GM21367 (cell line): ENCODE data around the gene RBM4.
"Not testable (repeated sequence)": the region's sequence is repeated elsewhere in the genome, so short reads cannot be mapped to it uniquely, and the experiment has no call there.

Source experiments
- ATAC-seq: cut with Tn5 transposase; IDR thresholded peaks from one replicate; pipeline ENCODE4 v1.9.1; 2021; ENCODE audit not compliant: unreplicated experiment

RBM4 gene

GRCh38 chr11:66616379-66617154 lies 21.9 kb upstream of the RBM4 start, which contains the start of gene RBM14:
Gene RBM14, plus strand, starts transcription at chr11:66616630. Its CDS starts 91 bp downstream, at chr11:66616721.
- ATAC-seq, result peak; percentile 74

- ATAC-seq, result peak; percentile 13
Observed at GRCh38 chr11:66617155-66617834, 21.2 kb upstream of the RBM4 start.

GRCh38 chr11:66619080-66619554 lies 19.4 kb upstream of the RBM4 start:
- no peak for ATAC-seq

GRCh38 chr11:66624450-66624849 lies 14.1 kb upstream of the RBM4 start:
- ATAC-seq, result no peak

GRCh38 chr11:66625041-66625751 lies 13.3 kb upstream of the RBM4 start:
- no peak for ATAC-seq

GRCh38 chr11:66625752-66626149 lies 12.8 kb upstream of the RBM4 start:
- ATAC-seq, result no peak

GRCh38 chr11:66626382-66626781 lies 12.1 kb upstream of the RBM4 start:
- no peak for ATAC-seq

GRCh38 chr11:66626926-66627325 lies 11.6 kb upstream of the RBM4 start:
- no peak for ATAC-seq

- no peak for ATAC-seq
Observed at GRCh38 chr11:66628061-66628603, 10.4 kb upstream of the RBM4 start.

- no peak for ATAC-seq
Observed at GRCh38 chr11:66629356-66629755, 9.1 kb upstream of the RBM4 start.

GRCh38 chr11:66631883-66632282 lies 6.6 kb upstream of the RBM4 start:
- ATAC-seq, result no peak

- no peak for ATAC-seq
Observed at GRCh38 chr11:66632952-66633351, 5.6 kb upstream of the RBM4 start.

- ATAC-seq, result no peak
Observed at GRCh38 chr11:66636411-66636810, 2.1 kb upstream of the RBM4 start.

GRCh38 chr11:66637557-66638176 lies 836 bp upstream of the RBM4 start:
- no peak for ATAC-seq

- ATAC-seq, result no peak
Observed at GRCh38 chr11:66639066-66639813, 737 bp downstream of the RBM4 start.

- ATAC-seq, result not testable (repeated sequence)
Observed at GRCh38 chr11:66639814-66640340, 1.4 kb downstream of the RBM4 start.

- ATAC-seq, result no peak
Observed at GRCh38 chr11:66641834-66642233, 3.3 kb downstream of the RBM4 start.

GRCh38 chr11:66643745-66644437 lies 5.4 kb downstream of the RBM4 start:
- ATAC-seq, result no peak

- no peak for ATAC-seq
Observed at GRCh38 chr11:66646828-66647227, 8.3 kb downstream of the RBM4 start.
